Activated T-helper 1 cell treated with Interleukin-2 at 50 U/mL for 16 hours (primary cell): ENCODE data around the gene ASMTL.
A peak's percentile ranks its signal among the peaks of the same experiment; 100 is the strongest.
"Not testable (repeated sequence)": the region's sequence is repeated elsewhere in the genome, so short reads cannot be mapped to it uniquely, and the experiment has no call there.

ENCODE experiments used
- DNase-seq: peaks from one replicate; pipeline ENCODE4 v3.0.0-alpha.2; 2020; ENCODE audit warnings: low read depth

The ASMTL gene

DNA sequence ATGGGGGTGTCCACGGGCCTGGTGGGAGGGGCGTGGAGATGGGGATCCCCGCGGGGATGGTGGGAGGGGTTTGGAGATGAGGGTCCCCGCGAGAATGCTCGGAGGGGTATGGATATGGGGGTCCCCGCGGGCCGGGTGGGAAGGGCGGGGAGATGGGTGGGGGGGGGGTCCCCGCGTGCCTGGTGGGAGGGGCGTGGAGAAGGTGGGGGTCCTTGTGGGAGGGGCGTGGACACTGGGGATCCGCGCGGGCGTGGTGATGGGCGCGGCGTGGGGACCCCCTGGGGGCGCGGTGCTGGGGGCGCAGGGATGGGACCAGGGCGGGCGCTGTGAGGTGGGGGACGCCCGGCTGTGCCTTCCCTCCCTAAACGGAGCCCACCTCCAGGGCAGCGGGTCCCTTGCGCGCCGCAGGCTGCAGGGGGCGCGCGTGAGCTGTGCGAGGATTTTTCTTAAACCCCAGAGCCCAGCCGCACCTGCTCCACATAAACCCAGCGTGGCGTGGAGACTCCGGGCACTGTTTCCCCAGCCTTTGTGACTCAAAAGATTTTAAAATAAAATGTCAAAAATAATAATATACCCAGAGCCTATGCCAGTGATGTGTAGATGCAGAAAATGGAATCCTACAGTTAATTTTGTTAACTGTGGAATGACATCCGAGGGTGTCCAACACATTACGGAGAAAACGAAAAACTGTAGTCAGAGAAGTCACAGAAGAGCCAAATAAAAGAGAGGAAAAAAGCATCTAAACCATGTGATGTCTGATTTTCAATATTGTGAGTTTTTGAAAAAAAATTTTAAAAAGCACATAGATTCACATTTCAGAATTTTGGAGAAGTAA is 1.5 kb upstream of the ASMTL start:
- DNase-seq: peak; percentile 82

DNA sequence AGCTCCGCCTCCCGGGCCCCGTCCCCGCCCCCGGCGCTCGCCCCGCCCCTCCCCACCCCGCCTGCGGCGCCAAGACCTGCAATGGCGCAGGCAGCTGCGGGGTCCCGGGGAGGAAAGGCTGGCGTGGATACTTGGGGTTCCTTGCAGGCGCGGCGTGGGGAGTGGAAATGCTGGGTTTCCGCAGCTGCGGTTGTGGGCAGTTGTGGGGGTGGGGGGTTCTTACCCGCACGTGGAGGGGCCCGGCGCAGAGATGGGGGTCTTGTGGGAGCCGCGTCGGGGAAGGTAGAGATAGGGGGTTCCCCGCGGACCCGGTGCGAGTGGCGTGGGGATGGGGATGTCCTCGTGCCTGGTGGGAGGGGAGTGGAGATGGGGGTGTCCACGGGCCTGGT is 680 bp upstream of the ASMTL start:
- DNase-seq: no peak

DNA sequence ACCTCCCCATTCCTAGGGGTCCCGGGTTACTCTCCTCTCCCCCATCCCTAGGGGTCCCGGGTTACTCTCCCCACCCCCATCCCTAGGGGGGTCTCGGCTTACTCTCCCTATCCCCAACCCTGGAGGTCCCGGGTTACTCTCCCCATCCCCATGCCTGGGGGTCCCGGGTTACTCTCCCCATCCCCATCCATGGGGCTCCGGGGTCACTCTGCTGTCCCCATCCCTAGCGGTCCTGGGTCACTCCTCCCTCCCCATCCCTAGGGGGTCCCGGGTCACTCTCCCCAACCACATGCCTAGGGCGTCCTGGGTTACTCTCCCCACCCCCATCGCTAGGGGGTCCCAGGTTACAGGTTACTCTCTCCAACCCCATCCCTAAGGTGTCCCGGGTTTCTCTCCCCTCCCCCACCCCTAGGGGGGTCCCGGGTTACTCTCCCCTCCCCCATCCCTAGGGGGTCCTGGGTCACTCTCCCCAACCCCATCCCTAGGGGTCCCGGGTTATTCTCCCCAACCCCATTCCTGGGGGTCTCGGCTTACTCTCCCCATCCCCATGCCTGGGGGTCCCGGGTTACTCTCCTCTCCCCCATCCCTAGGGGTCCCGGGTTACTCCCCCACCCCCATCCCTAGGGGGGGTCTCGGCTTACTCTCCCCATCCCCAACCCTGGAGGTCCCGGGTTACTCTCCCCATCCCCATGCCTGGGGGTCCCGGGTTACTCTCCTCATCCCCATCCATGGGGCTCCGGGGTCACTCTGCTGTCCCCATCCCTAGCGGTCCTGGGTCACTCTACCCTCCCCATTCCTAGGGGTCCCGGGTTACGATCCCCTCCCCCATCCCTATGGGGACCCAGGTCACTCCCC is 821 bp downstream of the ASMTL start:
- no peak for DNase-seq

DNA sequence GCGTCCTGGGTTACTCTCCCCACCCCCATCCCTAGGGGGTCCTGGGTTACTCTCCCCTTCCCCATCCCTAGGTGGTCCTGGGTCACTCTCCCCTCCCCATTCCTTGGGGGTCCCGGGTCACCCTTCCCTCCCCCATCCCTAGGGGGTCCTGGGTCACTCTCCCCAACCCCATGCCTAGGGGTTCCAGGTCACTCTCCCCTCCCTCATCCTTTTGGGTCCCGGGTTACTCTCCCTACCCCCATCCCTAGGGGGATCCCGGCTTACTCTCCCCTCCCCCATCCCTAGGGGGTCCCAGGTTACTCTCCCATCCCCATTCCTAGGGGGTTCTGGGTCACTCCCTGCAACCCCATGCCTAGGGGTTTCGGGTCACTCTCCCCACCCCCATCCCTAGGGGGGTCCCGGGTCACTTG is 1.5 kb downstream of the ASMTL start:
- DNase-seq: no peak

DNA sequence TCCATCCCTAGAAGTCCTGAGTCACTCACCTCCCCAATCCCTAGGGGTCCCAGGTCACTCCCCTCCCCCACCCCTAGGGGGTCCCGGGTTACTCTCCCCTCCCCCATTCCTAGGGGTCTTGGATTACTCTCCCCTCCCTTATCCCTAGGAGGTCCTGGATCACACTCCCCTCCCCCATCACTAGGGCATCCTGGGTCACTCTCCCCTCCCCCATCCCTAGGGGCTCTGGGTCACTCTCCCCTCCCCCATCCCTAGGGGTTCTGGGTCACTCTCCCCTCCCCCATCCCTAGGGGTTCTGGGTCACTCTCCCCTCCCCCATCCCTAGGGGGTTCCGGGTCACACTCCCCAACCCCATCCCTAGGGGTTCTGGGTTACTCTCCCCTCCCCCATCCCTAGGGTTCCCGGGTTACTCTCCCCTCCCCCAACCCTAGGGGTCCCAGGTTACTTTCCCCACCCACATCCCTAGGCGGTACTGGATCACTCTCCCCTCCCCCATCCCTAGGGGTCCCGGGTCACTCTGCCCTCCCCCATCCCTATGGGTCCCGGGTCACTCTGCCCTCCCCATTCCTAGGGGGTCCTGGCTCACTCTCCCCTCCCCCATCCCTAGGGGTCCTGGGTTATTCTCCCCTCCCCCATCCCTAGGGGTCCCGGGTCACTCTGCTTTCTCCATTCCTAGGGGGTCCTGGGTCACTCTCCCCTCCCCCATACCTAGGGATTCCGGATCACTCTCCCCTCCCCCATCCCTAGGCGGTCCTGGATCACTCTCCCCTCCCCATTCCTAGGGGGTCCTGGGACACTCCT is 2.1 kb downstream of the ASMTL start:
- DNase-seq: no peak

DNA sequence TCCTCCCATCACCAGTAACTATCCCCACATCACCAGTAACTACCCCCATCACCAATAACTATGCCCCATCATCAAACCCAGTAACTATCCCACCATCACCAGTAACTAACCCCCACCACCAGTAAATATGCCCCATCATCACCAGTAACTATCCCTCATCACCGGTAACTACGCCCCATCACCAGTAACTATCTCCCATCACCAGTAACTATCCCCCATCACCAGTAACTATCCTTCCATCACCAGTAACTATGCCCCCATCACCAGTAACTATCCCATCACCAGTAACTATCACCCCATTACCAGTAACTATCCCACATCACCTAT is 2.9 kb downstream of the ASMTL start:
- no peak for DNase-seq

DNA sequence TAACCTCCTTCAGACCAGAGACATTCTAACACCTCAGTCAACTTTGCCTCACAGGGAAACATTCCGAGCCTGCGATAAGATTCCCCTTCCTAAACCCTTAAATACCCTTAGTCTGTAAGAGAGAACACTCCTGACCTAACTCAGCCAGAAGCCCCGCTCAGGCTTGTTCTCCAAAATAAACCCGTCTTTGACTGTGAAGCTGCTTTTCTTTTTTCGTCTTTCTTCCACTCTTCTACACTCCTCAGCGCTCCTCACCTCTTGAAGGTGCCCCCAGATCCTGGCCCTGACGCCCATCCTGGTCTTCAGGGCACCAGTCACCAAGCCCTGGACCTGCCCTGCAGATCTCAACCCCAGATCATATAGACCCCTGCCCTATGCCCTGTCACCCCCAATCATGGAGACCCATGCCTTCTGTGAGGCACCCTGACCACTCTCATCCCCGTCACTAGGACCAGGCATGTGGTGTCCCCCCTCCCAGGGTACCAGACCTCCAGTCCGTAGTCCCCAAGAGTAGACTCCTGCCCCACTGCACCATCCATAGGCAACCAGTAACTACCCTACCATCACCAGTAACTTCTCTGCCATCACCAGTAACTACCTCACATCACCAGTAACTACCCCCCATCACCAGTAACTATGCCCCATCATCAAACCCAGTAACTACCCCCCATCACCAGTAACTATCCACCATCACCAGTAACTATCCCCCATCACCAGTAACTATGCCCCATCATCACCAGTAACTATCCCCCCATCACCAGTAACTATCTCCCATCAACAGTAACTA is 3.5 kb downstream of the ASMTL start:
- DNase-seq: no peak

DNA sequence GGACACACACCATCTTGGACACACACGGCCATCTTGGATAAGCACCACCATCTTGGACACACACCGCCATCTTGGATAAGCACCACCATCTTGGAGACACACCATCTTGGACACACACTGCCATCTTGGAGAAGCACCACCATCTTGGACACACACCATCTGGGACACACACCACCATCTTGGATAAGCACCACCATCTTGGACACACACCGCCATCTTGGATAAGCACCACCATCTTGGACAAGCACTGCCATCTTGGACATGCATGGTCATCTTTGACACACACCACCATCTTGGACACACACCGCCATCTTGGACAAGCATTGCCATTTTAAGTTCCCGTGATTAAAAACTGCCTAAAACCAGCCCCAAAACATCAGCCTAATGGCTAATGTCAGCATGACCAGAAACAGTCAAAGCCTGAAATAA is 4.1 kb downstream of the ASMTL start:
- DNase-seq: not testable (repeated sequence)

DNA sequence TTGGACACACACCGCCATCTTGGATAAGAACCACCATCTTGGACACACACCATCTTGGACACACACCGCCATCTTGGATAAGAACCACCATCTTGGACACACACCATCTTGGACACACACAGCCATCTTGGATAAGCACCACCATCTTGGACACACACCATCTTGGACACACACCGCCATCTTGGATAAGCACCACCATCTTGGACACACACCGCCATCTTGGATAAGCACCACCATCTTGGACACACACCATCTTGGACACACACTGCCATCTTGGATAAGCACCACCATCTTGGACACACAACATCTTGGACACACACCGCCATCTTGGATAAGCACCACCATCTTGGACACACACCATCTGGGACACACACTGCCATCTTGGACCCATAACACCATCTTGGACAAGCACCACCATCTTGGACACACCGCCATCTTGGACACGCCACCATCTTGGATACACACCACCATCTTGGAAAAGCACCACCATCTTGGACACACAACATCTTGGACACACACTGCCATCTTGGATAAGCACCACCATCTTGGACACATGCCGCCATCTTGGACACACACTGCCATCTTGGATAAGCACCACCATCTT is 4.6 kb downstream of the ASMTL start:
- not testable (repeated sequence) for DNase-seq

DNA sequence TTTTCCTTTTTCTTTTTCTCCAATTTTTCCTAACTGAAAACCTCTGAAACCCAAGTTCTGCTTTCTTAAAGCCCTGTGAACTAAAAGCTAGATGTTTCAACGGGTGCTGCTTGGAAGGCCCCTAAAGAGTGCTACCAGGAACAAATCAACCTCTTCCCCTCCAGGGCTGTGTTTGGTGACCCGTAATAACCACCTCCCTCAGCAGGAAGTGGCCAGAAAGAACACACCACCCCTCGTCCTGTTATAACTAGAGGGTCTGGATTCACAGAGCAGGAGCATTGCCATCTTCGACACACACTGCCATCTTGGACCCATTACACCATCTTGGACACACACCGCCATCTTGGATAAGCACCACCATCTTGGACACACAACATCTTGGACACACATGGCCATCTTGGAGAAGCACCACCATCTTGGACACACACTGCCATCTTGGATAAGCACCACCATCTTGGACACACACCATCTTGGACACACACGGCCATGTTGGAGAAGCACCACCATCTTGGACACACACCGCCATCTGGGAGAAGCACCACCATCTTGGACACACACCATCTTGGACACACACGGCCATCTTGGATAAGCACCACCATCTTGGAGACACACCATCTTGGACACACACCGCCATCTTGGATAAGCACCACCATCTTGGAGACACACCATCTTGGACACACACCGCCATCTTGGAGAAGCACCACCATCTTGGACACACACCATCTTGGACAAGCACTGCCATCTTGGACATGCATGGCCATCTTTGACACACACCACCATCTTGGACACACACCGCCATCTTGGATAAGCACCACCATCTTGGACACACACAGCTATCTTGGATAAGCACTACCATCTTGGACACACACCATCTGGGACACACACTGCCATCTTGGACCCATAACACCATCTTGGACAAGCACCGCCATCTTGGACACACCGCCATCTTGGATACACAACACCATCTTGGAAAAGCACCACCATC is 5.4 kb downstream of the ASMTL start:
- not testable (repeated sequence) for DNase-seq

DNA sequence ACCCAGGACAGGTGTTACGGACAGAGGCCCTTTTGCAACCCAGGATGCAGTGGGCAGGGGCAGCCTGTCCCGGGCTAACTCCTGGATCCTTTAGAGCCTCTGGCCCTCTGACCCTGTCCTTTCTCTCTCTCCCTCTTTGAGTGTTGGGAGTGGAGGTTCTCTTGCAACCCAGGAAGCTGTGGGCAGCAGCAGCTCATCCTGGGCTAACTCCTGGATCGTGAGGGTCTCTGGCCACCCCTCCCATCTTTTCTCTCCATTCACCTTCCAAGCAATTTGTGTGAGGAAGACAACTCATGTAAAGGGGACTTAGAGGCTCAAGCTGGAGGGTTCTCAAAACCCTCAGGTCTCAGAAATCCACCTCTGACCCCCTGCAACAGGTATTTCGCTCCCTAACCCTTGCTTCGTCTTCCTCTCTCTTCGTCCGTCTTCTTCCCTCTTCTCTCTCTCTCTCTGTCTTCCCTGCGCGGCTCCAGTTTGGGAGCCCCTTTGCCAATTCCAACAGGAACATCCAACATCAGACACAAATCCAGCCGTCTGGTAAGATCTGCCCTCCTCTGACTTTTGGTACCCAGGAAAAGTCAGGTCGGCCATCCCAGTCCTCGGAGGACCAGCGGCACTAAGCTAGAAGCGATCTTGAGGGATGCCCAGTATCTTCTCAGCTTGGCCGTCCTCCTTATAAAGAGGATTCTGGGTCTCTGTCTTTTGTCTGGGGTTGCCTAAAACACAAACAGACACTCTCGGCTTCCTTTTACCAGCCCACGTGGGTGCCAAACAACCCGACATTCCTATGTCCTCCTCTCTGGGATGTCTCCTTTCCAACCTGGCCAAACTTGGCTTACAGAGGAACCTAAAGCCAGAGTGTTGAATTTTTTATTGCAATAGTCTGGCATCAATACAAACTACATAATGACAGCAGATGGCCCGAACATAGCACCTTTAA is 7.9 kb downstream of the ASMTL start:
- no peak for DNase-seq

DNA sequence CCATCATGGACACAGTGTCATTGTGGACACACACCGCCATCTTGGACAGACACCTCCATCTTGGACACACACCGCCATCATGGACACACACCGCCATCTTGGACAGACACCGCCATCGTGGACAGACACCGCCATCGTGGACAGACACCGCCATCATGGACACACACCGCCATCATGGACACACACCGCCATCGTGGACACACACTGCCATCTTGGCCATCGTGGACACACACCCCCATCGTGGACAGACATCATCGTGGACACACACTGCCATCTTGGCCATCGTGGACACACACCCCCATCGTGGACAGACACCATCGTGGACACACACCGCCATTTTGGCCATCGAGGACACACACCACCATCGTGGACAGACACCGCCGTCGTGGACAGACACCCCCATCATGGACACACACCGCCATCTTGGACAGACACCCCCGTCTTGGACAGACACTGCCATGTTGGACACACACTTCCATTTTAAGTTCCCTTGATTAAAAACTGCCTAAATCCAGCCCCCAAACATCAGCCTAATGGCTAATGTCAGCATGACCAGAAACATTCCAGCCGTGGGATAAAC is 9.1 kb downstream of the ASMTL start:
- DNase-seq: no peak

DNA sequence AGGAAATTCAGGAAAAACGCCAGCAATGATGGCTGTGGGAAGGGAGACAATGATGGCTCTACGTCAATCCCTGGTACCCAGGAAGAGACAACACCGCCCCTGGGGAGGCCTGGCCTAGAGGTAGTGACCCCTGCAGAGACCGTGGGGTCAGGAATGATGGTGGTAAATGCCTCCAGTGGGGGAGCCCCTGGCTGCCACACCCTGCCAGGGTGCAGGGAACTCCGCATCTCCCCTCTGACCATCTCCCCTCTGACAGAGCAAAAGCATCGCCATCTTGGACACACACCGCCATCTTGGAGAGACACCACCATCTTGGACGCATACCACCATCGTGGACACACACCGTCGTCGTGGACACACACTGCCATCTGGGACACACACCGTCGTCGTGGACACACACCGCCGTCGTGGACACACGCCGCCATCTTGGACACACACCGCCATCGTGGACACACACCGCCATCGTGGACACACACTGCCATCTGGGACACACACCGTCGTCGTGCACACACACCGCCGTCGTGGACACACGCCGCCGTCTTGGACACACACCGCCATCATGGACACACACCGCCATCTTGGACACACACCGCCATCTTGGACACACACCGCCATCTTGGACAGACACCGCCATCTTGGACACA is 9.9 kb downstream of the ASMTL start:
- DNase-seq: no peak

DNA sequence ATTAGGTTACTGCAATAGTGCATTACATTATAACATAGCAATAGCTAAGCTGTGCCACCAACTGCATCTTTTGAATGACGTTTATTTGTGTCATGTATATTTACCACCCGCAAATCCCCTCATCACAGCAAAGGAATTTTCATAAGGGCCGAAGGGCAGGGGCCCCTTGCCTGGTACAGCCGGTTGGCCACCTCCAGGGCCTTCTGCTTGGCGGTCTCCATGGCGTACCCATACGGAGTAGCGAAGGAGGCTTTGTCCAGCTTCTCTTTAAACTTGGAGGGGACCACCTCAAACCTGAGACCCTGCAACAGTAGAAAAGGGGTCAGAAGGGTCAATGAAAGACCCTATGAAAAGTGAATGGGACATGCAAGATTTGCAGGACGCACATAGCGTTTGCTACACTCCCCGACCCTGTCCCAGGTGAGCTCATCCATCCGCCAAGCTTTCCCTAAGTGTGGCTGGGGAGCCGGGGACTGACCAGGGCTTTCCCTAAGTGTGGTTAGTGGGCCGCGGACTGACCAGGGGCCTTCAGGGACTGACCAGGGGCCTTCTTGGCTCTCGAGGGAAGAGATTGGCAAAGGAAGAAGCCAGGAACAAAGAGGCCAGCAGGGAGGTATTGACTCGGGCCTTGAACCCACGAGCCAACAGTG is 10.6 kb downstream of the ASMTL start:
- no peak for DNase-seq

DNA sequence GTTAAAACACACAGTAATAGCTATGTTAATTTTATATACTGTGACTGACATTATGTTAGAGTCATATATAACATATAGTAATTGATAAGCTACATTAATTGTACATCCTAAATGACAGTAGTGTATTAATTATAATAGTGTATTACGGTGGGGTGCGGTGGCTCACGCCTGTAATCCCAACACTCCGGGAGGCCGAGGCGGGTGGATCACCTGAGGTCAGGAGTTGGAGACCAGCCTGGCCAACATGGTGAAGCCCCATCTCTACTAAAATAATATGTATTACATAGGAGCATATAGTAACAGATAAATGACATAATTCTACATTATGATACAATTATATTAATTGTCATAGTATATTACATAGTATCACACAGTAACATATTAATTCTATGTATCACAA is 12.2 kb downstream of the ASMTL start:
- DNase-seq: no peak

DNA sequence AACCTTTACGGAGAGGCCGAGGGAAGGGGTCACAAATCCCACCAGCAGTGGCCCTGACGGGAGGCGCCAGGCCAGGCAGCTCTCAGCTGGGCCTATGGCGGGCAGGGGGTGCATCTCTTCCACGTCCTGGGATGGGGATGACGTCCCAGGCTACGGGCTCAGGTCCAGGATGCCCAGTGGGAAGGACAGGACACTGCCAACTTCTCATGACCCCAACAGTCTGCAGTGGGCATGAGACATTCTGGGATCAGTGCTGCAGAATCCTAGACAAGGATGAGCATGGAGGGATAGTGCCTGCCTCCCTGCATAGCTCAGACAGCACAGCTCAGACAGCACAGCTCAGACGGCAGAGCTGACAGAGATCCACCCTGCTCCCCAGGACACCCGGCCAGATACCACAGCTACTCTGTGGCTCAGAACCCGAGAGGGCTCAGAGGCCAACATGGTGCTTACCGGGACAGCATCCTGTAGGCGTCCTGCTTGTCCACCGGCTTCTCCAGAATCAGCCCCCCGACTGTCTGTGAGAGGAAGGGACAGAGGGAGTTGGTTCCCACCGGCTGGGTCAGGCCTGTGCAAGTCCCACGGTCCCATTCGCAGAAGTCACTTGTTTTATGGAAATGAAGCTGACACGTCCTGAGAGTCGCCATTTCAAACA is 17.3 kb downstream of the ASMTL start:
- DNase-seq: no peak

DNA sequence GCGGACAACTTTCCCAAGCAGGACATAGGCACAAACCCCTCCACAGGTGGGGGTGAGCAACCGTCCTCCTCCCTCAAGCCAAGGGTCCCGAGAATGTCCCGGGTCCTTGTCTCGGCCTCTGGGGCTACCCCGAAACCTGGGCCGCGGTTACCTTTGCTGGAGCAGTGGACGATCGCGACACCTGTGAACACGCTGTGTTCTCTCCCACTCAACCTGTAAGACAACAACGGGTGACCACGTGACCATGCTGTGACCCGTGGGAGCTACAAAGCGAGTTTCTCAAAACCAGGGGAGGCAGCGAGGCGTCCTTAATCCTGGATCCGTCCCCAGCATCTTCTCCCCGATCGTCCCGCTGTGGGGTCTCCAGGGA is 17.9 kb downstream of the ASMTL start:
- DNase-seq: no peak
